GM23248 (cell line): ENCODE results near the gene OPTC. TPM values are rescaled to one million over a fixed set of nuclear protein-coding genes. Genes with fewer than 3 reads are reported as not detected.

Experiments
- DNase-seq: peaks from one replicate; pipeline ENCODE4 v3.0.0-alpha.2; 2015
- H2AFZ ChIP-seq: fragments of 200-600 bp; sonication (generic); 2 replicates; pipeline ENCODE4 v1.6.1; 2016; ENCODE audit warnings: antibody characterized with exemption
- H3F3A ChIP-seq: fragments of 200-600 bp; sonication (generic); 2 replicates; pipeline ENCODE4 v1.6.1; 2016; ENCODE audit warnings: mild to moderate bottlenecking, antibody characterized with exemption, mixed run types; ENCODE audit not compliant: insufficient read depth
- H3K27ac ChIP-seq: fragments of 200-600 bp; sonication (generic); 2 replicates; pipeline ENCODE4 v1.5.1; 2016; ENCODE audit warnings: mild to moderate bottlenecking
- H3K27me3 ChIP-seq: fragments of 200-600 bp; sonication (generic); replicated peaks from 2 replicates; pipeline ENCODE4 v1.6.1; 2016; ENCODE audit warnings: mild to moderate bottlenecking; ENCODE audit not compliant: insufficient read depth
- H3K36me3 ChIP-seq: fragments of 200-600 bp; sonication (generic); 2 replicates; pipeline ENCODE4 v1.6.1; 2016; ENCODE audit warnings: low read depth, mild to moderate bottlenecking
- H3K4me1 ChIP-seq: fragments of 200-600 bp; sonication (generic); 2 replicates; pipeline ENCODE4 v1.6.1; 2016; ENCODE audit warnings: mild to moderate bottlenecking; ENCODE audit not compliant: insufficient read depth
- H3K4me2 ChIP-seq: fragments of 200-600 bp; sonication (generic); one replicate; pipeline ENCODE4 v1.6.1; 2016; ENCODE audit warnings: mild to moderate bottlenecking; ENCODE audit not compliant: unreplicated experiment
- H3K4me3 ChIP-seq: fragments of 200-600 bp; sonication (generic); 2 replicates; pipeline ENCODE4 v1.5.1; 2016; ENCODE audit warnings: mild to moderate bottlenecking
- H3K79me2 ChIP-seq: fragments of 200-600 bp; sonication (generic); 2 replicates; pipeline ENCODE4 v1.6.1; 2016; ENCODE audit warnings: mild to moderate bottlenecking; ENCODE audit not compliant: insufficient read depth
- H3K9ac ChIP-seq: fragments of 200-600 bp; sonication (generic); 2 replicates; pipeline ENCODE4 v1.6.1; 2016; ENCODE audit warnings: mild to moderate bottlenecking
- H3K9me2 ChIP-seq: fragments of 200-600 bp; sonication (generic); 2 replicates; pipeline ENCODE4 v1.6.1; 2016; ENCODE audit warnings: mixed run types, mild to moderate bottlenecking, moderate library complexity; ENCODE audit not compliant: insufficient read depth
- H3K9me3 ChIP-seq: fragments of 200-600 bp; sonication (generic); one replicate; pipeline ENCODE4 v1.6.1; 2017; ENCODE audit warnings: low read depth
- H4K20me1 ChIP-seq: fragments of 200-600 bp; sonication (generic); 2 replicates; pipeline ENCODE4 v1.6.0; 2016; ENCODE audit not compliant: insufficient read depth
- EZH2 ChIP-seq: fragments of 200-600 bp; sonication (generic); IDR thresholded peaks from 2 replicates; pipeline ENCODE4 v1.6.1; 2018; ENCODE audit warnings: antibody characterized with exemption, mild to moderate bottlenecking; ENCODE audit not compliant: insufficient read depth, poor library complexity, severe bottlenecking
- EZH2phosphoT487 ChIP-seq: fragments of 200-600 bp; sonication (generic); IDR thresholded peaks from 2 replicates; pipeline ENCODE4 v1.6.1; 2018; ENCODE audit warnings: antibody characterized with exemption, moderate library complexity, mild to moderate bottlenecking, low read depth; ENCODE audit not compliant: insufficient read depth
- WGBS, 2 experiments: methylation state at CpG; one replicate each; pipeline ENCODE4 v1.1.6; 2015 to 2017; ENCODE audit warnings: low lambda C conversion rate in 2 of 2, low coverage in 1 of 2; ENCODE audit errors: missing lambda C conversion rate in 2 of 2; 5-methylcytosine and 5-hydroxymethylcytosine counted together
- in situ Hi-C: fragments of 300-500 bp; cut with MboI; formaldehyde crosslinking; loops from 2 replicates; pipeline ENCODE4 v1.15.0; 2020
- polyA plus RNA-seq: library from polyadenylated mRNA; unstranded; fragments of >200 nt; fragmentation: Nextera tagmentation; extraction: Ambion mirVana; gene quantifications from 2 replicates; pipeline ENCODE4 v1.2.1, GENCODE V29; 2016
- total RNA-seq: library from RNA; depleted of rRNA; stranded (reverse); fragments of >200 nt; shearing (Covaris generic); gene quantifications from 2 replicates; pipeline ENCODE4 v1.2.3, GENCODE V29; 2014

The OPTC gene
- total and polyA plus RNA-seq, 2 experiments from 2014 or later, result not detected

DNA sequence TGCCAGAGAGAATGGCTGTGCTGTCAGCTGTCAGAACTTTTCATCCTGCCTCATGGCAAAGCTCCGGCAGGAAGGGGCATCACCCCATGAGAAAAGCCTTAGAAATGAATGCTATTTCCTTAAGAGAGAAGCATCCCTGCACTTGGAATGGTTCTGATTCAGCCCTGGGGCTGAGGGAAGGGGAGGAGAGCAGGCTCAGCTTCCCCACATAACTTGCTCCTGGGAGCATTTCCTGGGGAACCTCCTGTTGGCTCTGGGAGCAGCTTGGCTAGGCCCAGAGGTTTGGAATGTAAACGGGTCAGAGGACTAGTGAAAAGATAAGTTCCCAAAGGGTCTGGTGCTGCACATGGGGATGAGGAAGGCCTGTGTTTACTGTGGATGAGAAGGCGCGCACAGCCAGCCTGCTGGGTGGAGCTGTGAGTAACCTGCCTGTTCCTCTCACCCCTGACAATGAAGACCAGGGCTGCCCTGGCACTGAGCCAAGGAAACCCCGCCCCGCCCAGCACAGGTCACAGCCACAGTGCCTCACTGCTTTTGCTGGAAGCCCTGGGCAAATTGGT is 13.3 kb upstream of the OPTC start:
- peak overlapping the region; percentile 58 for H3K4me3 ChIP-seq
- in situ Hi-C loops, result loop anchor here (10.0 kb wide), 2 partner anchors 116 to 206 kb away; no protein-coding TSS in a partner anchor

DNA sequence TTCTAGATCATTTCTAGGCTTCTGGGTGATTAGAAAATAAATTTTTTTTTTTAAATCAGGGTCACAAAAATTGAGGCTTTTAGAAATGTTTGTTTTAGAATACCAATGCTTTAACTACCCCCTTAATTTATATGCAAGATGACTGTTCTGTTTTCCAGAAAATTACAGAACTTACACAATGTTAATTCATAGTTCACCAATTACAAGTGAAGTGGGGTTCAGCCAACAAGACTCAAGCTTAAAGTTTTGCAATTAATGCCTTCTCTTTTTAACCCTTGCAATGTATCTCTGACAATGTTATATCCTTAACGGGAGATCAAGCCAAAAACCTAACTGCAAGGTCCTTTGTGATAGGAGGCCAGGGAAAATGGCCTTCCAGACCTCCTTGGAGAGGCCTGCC is 12.8 kb upstream of the OPTC start:
- Histone ChIP-seq H2AFZ (peak overlapping the region; percentile 25; the same call in 1 of the 2 replicates), H3K4me1 (peaks cover 32% of the 10 kb centered on the region), H3K27me3 (no peaks in the 10 kb centered on the region), H3K4me2 (peak overlapping the region; percentile 82), H3K9ac (peak overlapping the region; percentile 53), H3K4me3 (no peak overlapping the region), H3K9me2 (no peaks in the 10 kb centered on the region), H4K20me1 (no peaks in the 10 kb centered on the region), H3K9me3 (no peaks in the 10 kb centered on the region), H3K27ac (peak overlapping the region; percentile 79), H3F3A (peaks cover 36% of the 10 kb centered on the region), H3K36me3 (no peaks in the 10 kb centered on the region), H3K79me2 (no peaks in the 10 kb centered on the region)
- in situ Hi-C loops, result loop anchor here (10.0 kb wide), 2 partner anchors 116 to 206 kb away; no protein-coding TSS in a partner anchor
- TF ChIP-seq EZH2phosphoT487, result no peak
- no peak for TF ChIP-seq EZH2
- 5 to 6% methylated on average over 1 of the region's 1 CpG for WGBS, 2 experiments
- peak; percentile 52 for DNase-seq

More for the DNA sequence above, 13.3 kb upstream of the OPTC start:
- peak; percentile 90 for DNase-seq
- H3K9me2 ChIP-seq, result no peaks in the 10 kb centered on the region
- H3F3A ChIP-seq, result peaks cover 36% of the 10 kb centered on the region
- no peaks in the 10 kb centered on the region for H4K20me1 ChIP-seq
- no peaks in the 10 kb centered on the region for H3K79me2 ChIP-seq
- 0% methylated on average over 5 to 6 of the region's 6 CpGs for WGBS, 2 experiments
- H3K4me2 ChIP-seq, result peak overlapping the region; percentile 82
- H3K36me3 ChIP-seq, result no peaks in the 10 kb centered on the region
- no peaks in the 10 kb centered on the region for H3K9me3 ChIP-seq
- peaks cover 37% of the 10 kb centered on the region for H3K4me1 ChIP-seq
- H3K27me3 ChIP-seq, result no peaks in the 10 kb centered on the region
- peak overlapping the region; percentile 79 for H3K27ac ChIP-seq
- TF ChIP-seq EZH2phosphoT487 (no peak), EZH2 (no peak)
- peak overlapping the region; percentile 74 for H2AFZ ChIP-seq
- H3K9ac ChIP-seq, result peak overlapping the region; percentile 53

DNA sequence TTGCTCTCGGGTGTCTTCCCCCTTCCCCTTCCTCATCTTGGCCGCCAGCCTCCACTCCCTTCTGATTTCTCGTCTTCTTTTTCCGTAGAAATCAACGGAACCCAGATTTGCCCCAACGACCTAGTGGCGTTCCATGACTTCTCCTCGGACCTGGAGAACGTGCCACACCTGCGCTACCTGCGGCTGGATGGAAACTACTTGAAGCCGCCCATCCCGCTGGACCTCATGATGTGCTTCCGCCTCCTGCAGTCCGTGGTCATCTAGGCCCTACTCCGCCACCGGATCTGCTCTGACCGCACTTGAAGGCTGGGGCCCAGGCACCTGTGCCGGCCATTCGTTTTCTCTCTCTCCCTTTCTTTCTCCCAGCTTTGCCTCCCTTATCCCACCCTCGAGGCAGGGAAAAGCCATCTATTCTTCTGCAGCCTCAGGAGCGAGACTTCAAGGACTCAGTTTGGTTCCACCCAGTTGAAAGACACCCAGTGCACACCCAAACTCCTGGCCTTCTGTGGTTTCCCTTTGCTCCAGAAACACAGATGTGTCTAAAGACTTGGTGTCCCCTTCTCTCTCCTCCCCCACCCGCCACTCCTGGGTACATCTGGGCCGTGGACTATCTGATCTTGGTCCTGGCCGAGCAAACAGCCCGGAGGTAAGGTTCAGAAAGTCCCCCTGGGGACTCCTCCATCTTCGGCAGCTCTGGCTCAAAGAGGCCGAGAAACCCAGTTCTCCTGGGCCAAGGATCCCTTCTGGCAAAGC is 7.2 kb upstream of the OPTC start:
- in situ Hi-C loops, result loop anchor here (10.0 kb wide), 2 partner anchors 122 to 212 kb away; no protein-coding TSS in a partner anchor
- H2AFZ ChIP-seq, result peak overlapping the region; percentile 95
- peak overlapping the region; percentile 77 for H3K4me2 ChIP-seq
- H4K20me1 ChIP-seq, result no peaks in the 10 kb centered on the region
- H3K36me3 ChIP-seq, result no peaks in the 10 kb centered on the region
- no peaks in the 10 kb centered on the region for H3K27me3 ChIP-seq
- no peaks in the 10 kb centered on the region for H3K9me2 ChIP-seq
- peaks cover 5% of the 10 kb centered on the region for H3F3A ChIP-seq
- no peaks in the 10 kb centered on the region for H3K9me3 ChIP-seq
- 71 to 76% methylated on average over 27 to 28 of the region's 28 CpGs for WGBS, 2 experiments
- peaks cover 6% of the 10 kb centered on the region for H3K4me1 ChIP-seq
- TF ChIP-seq EZH2, result no peak
- TF ChIP-seq EZH2phosphoT487, result no peak
- no peaks in the 10 kb centered on the region for H3K79me2 ChIP-seq
- H3K4me3 ChIP-seq, result peak overlapping the region; percentile 62
- DNase-seq, result peak; percentile 28
- H3K9ac ChIP-seq, result peak overlapping the region; percentile 76
- peak overlapping the region; percentile 74 for H3K27ac ChIP-seq

DNA sequence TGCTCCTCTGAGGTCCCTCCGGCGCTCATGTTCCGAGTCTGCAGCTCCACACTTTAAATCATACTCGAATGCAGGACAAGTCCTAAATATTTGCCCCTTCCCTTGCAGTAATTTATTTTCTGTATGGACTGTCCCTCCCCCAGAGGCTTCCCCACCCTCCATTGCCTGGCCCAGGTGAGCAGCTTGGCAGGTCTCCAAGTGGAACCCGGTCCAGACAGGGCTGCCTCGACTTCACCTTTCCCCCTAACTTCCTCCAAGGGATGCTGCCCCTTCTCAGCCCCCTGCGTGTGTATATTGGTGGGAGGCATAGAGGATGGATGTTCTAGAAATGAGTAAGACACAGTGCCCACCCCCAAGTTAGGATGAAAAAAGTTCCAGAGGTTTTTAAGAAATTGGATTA is 5.4 kb upstream of the OPTC start:
- no peak for TF ChIP-seq EZH2phosphoT487
- no peak for TF ChIP-seq EZH2

More for the DNA sequence above, 5.4 kb upstream of the OPTC start:
- Histone ChIP-seq H3K36me3 (no peaks in the 10 kb centered on the region), H3K27me3 (no peaks in the 10 kb centered on the region), H3K4me1 (peaks cover 5% of the 10 kb centered on the region), H2AFZ (no peak overlapping the region), H3K9me2 (no peaks in the 10 kb centered on the region), H3K4me2 (no peak overlapping the region), H3K27ac (no peak overlapping the region), H4K20me1 (no peaks in the 10 kb centered on the region), H3K9ac (0 out of 2 replicates have a peak overlapping the region, but pooled peaks have one; percentile 76), H3K9me3 (no peaks in the 10 kb centered on the region), H3K4me3 (no peak overlapping the region), H3K79me2 (no peaks in the 10 kb centered on the region), H3F3A (no peaks in the 10 kb centered on the region)
- in situ Hi-C loops, result loop anchor here (10.0 kb wide), 2 partner anchors 124 to 214 kb away; no protein-coding TSS in a partner anchor
- WGBS, 2 experiments, result 64 to 70% methylated on average over 7 of the region's 7 CpGs
- no peak for DNase-seq
